Pulmonary artery endothelial cell (primary cell): ENCODE measurements around the gene HEXA. TPM values are rescaled to one million over a fixed set of nuclear protein-coding genes. Genes with fewer than 3 reads are reported as not detected.
"Not testable (repeated sequence)": the region's sequence is repeated elsewhere in the genome, so short reads cannot be mapped to it uniquely, and the experiment has no call there.

Experiments
- DNase-seq: peaks from one replicate; pipeline ENCODE4 v3.0.0-alpha.2; 2011; ENCODE audit warnings: low read depth, low spot score
- total RNA-seq: library from RNA; depleted of rRNA; stranded (reverse); fragments of >200 nt; gene quantifications from 2 replicates; pipeline ENCODE4 v1.2.3, GENCODE V29; 2014

HEXA gene
- total RNA-seq = 34.6 and 56.5 TPM in 2 replicates

DNA sequence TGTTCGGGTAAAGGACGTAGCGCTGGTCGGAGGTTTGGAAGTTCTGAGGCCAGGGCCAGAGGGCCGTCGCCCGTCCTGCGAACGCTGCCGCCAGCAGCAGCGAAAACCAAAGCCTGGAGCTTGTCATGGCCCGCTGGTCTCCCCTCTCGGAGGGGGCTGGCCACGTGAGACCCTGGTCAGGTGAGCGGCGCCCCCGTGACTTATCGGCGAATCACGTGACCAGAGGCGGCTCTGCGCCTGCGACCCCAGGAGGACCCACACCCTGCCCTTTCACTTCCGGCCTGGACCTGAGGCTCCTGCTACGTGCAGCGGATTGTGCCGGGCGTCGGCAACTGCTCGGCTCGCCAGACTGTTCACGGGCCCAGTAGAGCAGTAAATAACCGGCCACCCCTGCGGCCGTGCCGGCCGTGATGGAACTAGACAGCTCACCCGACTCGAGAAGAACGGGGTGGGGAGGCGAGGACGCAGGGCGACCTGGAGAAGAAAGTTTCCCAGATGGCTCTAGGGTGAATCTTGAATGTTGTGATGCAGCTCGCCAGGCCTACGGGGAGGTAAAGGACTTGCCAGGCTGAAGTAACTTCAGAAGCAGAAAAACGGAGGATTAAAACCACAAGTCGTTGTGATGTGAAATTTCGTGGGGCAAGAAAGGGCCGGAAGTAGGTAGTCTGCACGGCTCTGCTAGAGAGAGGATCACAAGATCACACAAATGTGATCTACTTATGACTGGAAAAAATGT, at the start of gene HEXA:
TSS of gene HEXA (minus strand) at position 169 of the 736 bp plus-strand sequence. CDS start at position 127, 42 bp downstream.
- peak; percentile 82 for DNase-seq

DNA sequence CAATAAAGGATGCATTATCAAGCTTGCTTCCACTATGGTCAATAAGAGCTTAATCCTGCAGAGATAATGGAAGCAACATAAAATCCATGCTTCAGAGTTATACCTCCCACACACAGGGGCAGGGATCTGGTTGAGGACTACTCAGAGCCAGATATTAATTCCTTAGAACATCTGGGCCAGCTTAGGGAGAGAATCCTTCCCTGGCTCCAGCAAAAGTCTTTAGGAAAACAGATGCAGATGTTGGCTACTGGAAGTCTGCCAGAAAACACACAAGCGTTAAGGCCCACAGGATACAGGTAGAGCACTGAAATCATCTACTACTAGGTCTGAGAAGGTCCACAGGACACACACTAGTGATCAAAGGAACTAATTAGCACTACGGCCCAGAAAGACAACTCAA, 47.4 kb upstream of the HEXA start:
- DNase-seq = no peak

DNA sequence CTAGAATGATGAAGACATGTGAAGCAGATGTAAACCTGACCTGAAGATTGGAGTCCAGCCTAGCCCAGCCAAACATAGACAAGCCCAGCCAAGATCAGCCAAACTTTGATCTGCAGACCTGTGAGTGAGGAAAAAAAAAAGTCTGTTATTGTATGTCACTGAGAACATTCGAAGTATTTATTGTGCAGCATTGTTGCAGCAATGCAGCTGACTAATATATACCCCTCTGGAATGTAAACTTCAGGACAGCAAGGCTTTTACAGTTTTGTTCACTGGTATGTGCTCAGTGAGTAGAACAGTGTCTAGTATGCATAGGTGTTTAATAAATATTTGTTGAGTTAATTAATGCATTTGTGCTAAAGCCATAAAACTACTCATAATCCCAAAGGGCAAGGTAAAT, 45.7 kb upstream of the HEXA start:
- no peak for DNase-seq

DNA sequence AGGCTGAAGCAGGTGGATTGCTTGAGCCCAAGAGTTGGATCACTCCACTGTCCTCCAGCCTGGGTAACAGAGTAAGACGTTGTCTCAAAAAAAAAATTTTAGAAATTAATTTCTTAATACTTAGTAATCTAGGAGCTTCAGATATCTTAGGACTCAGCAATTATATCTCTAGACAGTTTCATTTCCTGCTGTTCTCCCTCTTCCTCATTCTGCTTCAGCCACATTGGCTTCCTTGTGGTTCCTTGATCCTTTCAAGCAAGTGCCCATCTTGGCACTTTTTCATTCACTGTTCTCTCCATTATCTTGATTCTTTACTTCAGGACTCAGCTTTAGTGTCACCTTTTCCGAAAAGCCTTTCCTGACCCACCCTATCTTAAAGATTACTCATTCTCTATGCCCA, 44.8 kb upstream of the HEXA start:
- DNase-seq = no peak

DNA sequence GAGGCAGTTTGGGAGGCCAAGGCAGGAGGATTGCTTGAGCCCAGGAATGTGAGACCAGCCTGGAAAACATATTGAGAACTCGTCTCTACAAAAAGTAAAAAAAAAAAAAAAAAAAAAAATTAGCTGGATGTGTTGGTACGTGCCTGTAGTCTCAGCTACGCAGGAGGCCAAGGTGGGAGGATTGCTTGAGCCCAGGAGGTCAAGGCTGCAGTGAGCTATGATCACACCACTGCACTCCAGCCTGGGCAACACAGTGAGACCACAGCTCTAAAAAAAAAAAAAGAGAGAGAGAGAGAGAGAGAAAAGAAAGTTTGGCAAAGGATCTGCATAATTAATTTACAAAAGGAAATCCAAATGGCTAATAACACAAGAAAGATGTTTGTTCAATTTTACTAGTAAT, 44.0 kb upstream of the HEXA start:
- not testable (repeated sequence) for DNase-seq

DNA sequence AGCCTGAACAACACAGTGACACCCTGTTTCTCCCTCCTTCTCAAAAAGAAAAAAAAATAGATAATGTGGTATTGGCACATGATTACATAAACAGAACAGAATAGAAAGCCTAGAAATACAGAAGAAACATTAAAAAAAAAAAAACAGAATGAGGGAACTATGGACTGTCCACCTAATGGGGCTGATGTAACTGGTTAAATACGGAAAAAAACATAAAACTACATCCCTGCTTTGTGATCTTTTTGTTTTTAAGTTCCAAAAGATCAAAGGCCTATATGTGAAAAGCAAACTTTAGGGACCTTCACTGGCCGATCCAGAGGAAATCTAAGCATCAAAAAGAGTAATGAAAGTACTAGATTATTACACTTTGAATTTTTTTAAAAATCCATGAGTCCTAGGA, 39.5 kb upstream of the HEXA start:
- no peak for DNase-seq

DNA sequence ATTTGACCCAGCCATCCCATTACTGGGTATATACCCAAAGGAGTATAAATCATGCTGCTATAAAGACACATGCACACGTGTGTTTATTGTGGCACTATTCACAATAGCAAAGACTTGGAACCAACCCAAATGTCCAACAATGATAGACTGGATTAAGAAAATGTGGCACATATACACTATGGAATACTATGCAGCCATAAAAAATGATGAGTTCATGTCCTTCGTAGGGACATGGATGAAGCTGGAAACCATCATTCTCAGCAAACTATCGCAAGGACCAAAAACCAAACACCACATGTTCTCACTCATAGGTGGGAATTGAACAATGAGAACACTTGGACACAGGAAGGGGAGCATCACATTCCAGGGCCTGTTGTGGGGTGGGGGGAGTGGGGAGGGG, 37.5 kb upstream of the HEXA start:
- DNase-seq = not testable (repeated sequence)

DNA sequence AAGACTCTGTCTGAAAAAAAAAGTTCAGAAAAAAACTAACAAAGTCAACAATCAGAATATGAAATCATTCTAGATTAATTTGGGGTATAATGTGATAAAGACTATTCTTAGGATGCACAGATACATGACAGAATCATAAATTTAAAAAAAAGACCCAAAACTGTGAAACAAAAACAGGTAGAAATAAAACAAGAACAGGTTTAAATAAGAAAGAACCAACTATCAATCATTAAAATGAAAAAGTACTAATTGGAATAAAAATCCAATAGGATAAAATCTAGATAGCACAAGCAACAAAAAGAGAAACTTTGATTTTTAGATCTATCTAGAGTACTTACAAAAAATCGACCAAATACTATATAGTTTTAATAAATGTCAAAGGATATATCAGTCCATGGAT, 35.7 kb upstream of the HEXA start:
- DNase-seq = no peak

DNA sequence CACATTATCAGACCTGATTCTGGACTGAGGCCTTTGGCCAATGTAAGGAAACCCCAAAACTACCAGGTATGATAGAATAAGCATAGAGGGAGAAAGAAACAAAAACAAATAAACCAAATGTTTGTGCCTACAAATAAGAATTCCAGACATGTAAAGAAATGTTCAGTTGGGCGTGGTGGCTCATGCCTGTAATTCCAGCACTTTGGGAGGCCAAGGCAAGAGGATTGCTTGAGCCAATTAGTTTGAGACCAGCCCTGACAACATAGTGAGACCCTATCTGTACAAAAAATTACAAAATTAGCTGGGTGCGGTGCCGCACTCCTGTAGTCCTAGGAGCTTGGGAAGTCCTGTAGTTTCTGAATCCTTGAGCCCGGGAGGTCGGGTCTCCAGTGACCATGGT, 35.3 kb upstream of the HEXA start:
- DNase-seq = no peak

DNA sequence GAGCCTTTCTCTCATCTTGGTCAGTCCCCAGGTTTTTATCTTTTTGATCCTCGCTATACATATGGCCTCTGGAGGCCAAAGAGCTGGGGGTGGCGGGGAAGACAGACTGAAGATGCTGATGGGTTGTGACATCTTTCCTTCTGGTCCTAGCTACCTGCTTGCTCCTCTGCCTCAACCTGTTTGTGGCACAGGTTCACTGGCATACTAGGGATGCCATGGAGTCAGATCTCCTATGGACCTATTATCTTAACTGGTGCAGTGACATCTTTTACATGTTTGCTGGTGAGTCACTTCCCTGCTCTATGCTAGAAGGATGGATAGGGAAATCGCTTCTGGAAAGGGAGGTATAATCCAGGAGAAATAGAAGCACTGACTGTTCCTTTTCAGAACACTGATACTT, 31.1 kb upstream of the HEXA start:
- no peak for DNase-seq

DNA sequence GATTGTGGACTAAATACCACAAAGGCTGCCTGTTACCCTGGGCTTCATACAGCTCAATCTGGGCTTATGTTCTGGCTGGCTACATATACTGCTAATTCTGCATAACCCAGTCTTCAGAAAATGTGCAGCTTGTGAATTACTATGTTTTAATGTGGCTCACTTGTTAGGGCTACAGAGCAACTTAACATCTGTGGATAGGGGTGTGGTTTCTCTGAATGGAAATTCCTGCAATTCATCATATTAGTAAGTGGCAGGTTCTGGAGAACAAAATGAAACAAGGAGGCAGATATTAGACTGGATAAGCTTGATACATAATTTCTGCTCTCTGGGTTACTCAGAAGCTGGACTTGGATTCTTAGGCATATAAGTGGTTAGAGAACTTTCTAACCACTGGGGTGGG, 29.0 kb upstream of the HEXA start:
- DNase-seq = no peak

DNA sequence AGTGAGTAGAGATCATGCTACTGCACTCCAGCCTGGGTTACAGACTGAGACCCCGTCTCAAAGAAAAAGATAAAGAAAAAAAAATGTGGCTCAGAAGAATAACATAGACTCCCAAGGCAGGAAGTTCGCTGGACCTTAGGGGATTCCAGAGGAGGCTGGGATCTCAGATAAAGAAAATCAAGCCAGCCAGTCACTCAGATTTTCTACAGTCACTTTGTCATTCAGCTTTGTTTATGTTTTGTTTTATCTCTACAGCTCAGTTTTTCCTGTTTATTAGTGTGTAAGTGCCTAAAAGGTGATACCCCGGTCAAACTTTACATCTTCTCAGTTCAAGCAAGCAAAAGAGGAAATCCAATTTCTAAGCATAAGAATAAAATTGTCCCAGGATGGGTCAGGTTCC, 28.5 kb upstream of the HEXA start:
- DNase-seq = no peak

DNA sequence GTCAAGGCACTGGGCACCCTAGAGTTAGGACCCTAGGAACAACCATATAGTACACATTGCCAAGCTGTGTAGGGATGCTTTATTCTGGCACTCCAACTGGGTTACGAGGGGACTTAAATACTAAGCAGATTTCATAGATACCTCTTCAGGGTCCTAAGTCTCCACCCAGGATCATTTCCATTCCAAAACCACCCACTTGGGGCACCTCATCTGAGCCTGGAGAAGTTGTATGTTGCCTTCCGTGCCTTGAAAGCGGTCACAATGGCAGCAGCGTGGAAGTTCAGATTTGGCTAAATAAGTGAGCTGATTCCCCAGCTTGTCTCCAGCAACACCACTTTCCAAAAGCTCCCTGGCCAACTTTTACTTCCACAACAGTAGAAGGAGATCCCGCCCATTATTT, 26.9 kb upstream of the HEXA start:
- DNase-seq = no peak

DNA sequence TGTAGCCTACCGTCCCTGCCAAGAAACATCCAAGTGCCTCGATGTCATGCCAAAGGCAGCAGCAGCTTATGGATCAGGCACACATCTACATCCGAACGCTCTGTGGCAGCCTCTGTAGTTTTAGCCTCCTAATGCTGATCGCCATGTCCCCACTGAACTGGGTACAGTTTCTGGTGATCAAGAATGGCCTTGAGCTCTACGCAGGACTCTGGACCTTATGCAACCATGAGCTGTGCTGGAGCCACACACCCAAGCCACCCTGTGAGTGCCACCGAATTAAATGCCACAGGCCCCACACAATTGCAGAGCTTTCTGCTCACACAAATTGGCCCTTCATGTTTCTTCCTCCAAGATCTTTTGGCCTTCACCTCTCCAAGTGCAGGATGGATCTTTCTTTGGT, 22.8 kb upstream of the HEXA start:
- no peak for DNase-seq

DNA sequence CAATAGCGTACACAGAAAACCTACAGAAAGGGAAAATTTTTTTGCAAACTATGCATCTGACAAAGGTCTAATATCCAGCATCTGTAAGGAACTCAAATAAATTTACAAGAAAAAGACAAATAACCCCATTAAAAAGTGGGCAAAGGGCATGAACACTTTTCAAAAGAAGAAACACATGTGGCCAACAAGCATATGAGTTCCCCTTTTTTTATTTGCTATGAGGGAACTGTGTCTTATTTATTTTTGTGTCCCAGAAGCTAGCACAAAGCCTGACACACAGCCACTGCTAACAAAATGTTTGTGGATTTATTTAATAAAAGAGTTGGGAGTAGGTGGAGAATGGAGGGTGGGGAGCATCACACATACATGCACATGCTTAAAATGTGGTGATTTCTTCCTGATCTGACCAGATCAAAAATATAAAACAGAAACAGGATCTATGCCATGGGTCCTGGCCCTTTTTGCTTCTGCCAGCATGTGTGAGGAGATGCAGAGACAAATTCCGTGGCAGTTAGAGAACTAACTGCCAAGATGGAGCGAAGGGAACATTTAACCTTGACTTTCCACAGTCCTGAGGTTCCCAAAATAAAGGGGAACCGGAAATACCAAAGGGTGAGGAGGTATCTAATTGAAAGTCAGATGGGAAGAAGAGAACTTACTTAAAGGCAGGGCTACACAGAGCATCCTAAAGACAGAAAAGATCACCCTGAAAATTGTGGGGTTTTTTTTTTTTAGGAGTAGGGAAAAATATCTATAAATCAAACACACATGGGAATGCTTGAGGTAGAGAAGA, 22.2 kb upstream of the HEXA start, which contains the start of gene TMEM202:
TSS of gene TMEM202 (plus strand) at position 510 of the 793 bp plus-strand sequence. CDS start at position 532, 22 bp downstream.
- DNase-seq = no peak

DNA sequence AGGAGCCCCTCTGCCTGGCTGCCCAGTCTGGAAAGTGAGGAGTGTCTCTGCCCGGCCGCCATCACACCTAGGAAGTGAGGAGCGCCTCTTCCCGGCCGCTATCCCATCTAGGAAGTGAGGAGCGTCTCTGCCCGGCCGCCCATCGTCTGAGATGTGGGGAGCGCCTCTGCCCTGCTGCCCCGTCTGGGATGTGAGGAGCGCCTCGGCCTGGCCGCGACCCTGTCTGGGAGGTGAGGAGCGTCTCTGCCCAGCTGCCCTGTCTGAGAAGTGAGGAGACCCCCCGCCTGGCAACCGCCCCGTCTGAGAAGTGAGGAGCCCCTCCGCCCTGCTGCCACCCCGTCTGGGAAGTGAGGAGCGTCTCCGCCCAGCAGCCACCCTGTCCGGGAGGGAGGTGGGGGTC, 20.5 kb upstream of the HEXA start:
- not testable (repeated sequence) for DNase-seq

DNA sequence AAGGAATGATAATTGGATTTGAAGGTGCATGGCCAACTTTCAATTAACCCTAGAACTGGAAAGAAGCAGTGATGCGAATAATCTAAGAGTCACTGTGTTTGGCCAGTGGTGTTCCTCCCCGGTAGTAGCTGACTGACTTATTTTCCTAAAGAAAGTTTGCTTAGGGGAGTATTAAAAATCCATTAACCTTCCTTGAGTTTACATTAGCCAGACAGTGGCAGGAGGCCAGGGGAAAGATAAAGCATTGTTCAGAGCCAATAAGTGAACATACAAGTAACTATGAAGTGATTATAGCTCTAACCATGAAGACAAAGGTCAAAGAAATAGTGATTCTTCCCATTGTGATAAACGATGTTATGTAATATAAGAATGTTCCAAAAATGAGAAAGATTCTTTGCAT, 13.4 kb upstream of the HEXA start:
- no peak for DNase-seq

DNA sequence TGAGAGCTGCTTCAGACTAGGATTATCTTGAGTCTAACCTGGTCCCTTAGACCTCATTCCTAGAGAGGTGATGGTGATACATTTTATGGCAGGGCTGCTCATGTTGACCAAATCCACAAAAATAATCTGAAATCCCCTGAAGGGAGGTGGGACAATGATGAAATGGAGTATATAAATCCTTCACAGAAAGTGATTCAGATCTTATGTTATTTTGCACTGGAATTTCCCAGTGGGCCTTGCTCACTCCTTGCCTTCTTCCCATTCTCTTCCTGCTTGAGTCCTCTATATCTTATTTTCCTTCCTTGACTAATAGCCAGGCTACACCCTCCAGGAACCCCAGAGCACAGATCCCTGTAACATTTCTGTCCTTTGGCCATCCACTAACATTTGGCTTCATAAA, 11.9 kb upstream of the HEXA start:
- no peak for DNase-seq

DNA sequence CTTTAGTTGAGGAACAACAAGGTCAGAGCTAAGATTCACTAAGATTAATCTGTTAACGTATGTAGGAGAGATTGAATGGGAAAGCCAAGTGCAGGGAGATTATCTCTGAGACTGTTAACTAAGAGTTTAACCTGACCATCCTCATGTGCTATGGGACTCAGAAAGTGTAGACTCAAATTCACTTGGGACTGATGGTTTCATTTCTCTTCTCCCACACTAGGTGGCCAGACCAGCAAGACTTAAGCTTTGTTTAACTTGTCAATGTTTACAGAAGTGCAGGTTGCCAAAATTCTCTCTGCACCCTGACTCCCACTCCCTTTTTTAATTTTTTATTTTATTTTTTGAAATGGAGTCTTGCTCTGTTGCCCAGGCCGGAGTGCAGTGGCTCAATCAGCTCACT, 6.3 kb upstream of the HEXA start:
- no peak for DNase-seq

DNA sequence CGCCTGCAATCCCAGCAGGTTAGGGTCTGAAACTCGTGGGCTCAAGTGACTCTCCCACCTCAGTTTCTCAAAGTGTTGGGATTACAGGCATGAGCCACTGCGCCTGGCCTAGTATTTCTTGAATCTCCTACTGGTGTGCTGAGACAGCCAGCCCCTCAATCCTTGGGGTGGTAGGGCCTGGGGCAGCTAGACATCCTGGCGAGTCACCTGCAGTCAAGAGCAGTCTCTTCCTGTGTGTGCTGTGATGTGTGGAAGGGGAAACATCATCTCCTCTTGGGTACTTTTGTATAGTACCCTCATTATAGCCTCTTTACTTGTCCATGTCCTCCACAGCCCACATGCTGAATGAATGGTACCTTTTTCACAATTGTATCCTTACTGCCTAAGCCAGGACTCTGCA, 4.9 kb upstream of the HEXA start:
- DNase-seq = no peak

DNA sequence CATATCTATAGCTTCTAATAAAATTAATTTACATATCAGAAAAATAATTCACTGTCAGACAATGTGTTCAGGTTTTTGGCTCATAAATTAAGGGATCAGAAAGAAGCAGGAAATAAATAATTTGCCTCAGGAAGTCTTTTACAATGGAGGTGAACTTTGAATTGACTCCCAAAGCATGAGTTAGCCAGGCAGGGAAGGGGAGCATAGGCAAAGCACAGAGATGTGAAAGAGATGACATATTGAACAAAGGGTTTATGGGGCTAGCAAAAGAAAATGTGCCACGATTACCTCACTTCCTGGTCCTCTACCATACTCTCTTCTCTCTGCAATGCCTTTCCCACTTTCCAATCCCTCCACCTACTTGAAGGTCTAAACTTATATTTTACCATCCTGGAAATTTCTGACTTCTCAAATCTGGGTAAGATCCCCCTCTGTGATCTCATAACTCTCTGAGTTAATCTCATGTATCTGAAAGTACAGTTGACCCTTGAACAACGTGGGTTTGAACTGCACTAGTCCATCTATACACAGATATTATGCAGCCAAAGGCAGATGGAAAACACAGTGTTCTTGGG, 4.1 kb upstream of the HEXA start:
- peak; percentile 51 for DNase-seq

DNA sequence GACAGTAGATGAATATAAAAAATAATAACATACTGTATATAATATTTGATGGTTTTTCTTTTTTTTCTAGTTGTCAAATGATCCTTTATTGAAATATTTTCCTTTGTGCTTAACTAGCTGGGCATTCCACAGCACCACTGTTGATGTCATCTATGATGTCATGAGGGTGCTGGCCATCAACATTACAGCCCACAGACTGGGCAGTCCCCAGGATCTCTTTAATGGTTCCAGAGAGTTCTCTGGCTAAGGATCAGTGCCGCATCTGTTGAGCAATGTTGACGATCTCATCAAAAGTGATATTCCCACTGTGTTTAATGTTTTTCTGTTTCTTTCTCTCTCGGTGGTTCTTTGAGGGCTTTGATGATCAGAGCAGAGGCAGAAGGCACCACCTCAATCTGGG, 3.3 kb upstream of the HEXA start:
- DNase-seq = not testable (repeated sequence)

DNA sequence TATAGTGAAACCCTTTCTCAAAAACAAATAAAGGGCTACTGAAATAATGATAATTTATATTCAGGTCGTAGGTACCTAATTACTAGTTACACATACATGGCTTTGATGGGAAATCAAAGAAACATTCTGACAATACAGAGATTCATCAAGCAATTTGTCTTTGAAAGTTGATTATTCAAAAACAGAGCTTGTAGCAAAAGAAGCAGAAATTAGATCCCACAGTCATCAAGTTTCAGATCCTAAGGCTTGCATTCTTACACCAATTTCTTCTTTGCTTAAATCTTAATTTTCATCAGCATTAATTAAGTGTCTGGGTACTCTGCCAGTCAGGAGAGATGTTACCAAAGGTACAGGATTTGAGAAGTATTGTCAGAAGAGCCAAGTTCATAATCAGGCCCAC, 1.5 kb upstream of the HEXA start:
- DNase-seq = no peak
